Hepatocyte (in vitro differentiated cells): Measurements from ENCODE around the gene GLIPR1. TPM values are rescaled to one million over a fixed set of nuclear protein-coding genes. Genes with fewer than 3 reads are reported as not detected.
"Not testable (repeated sequence)": the region's sequence is repeated elsewhere in the genome, so short reads cannot be mapped to it uniquely, and the experiment has no call there.

ENCODE experiments used
- DNase-seq: peaks from one replicate; pipeline ENCODE4 v3.0.0-alpha.2; 2016; ENCODE audit warnings: low spot score
- H2AFZ ChIP-seq: fragments of 200-600 bp; sonication (generic); 2 replicates; pipeline ENCODE4 v1.6.0; 2016; ENCODE audit warnings: antibody characterized with exemption, mild to moderate bottlenecking
- H3K27ac ChIP-seq: fragments of 200-600 bp; sonication (generic); 2 replicates; pipeline ENCODE4 v1.5.1; 2016; ENCODE audit warnings: mild to moderate bottlenecking
- H3K27me3 ChIP-seq: fragments of 200-600 bp; sonication (generic); 2 replicates; pipeline ENCODE4 v1.6.1; 2016
- H3K36me3 ChIP-seq: fragments of 200-600 bp; sonication (generic); replicated peaks from 2 replicates; pipeline ENCODE4 v1.5.1; 2016; ENCODE audit warnings: low read depth; ENCODE audit not compliant: insufficient read depth
- H3K4me1 ChIP-seq: fragments of 200-600 bp; sonication (generic); 2 replicates; pipeline ENCODE4 v1.5.1; 2016; ENCODE audit warnings: mild to moderate bottlenecking, moderate library complexity; ENCODE audit not compliant: insufficient read depth
- H3K4me2 ChIP-seq: fragments of 200-600 bp; sonication (generic); 2 replicates; pipeline ENCODE4 v1.6.0; 2016
- H3K4me3 ChIP-seq: fragments of 200-600 bp; sonication (generic); 2 replicates; pipeline ENCODE4 v1.5.1; 2016; ENCODE audit warnings: mild to moderate bottlenecking
- H3K79me2 ChIP-seq: fragments of 200-600 bp; sonication (generic); 2 replicates; pipeline ENCODE4 v1.6.0; 2017; ENCODE audit warnings: mild to moderate bottlenecking
- H3K9me2 ChIP-seq: fragments of 200-600 bp; sonication (generic); replicated peaks from 2 replicates; pipeline ENCODE4 v1.6.0; 2017; ENCODE audit warnings: mild to moderate bottlenecking; ENCODE audit not compliant: insufficient read depth
- H3K9me3 ChIP-seq: fragments of 200-600 bp; sonication (generic); 2 replicates; pipeline ENCODE4 v1.5.1; 2016; ENCODE audit warnings: low read depth, mild to moderate bottlenecking
- H4K20me1 ChIP-seq: fragments of 200-600 bp; sonication (generic); 2 replicates; pipeline ENCODE4 v1.6.0; 2016; ENCODE audit warnings: mild to moderate bottlenecking; ENCODE audit not compliant: insufficient read depth, poor library complexity, severe bottlenecking
- EZH2 ChIP-seq: fragments of 200-600 bp; sonication (generic); IDR thresholded peaks from 2 replicates; pipeline ENCODE4 v1.6.1; 2016; ENCODE audit warnings: antibody characterized with exemption, mild to moderate bottlenecking, borderline replicate concordance
- EZH2phosphoT487 ChIP-seq: fragments of 200-600 bp; sonication (generic); IDR thresholded peaks from one replicate; pipeline ENCODE4 v1.6.1; 2018; ENCODE audit warnings: antibody characterized with exemption, mild to moderate bottlenecking, low read depth, moderate library complexity; ENCODE audit not compliant: unreplicated experiment, severe bottlenecking
- WGBS: methylation state at CpG from one replicate; pipeline ENCODE4 v1.1.6; 2016; ENCODE audit warnings: low lambda C conversion rate; ENCODE audit errors: missing lambda C conversion rate; 5-methylcytosine and 5-hydroxymethylcytosine counted together
- polyA plus RNA-seq: library from polyadenylated mRNA; unstranded; fragments of >200 nt; fragmentation: Nextera tagmentation; extraction: Ambion mirVana; gene quantifications from 2 replicates; pipeline ENCODE4 v1.2.1, GENCODE V29; 2016
- total RNA-seq: library from RNA; depleted of rRNA; stranded (reverse); fragments of >200 nt; gene quantifications from 2 replicates; pipeline ENCODE4 v1.2.3, GENCODE V29; 2014
- TF ChIP-seq, protein P1 (sequence below): fragments of 200-600 bp; sonication (generic); IDR thresholded peaks from 2 replicates; pipeline ENCODE4 v1.5.1; 2016; ENCODE audit warnings: antibody characterized with exemption, mild to moderate bottlenecking; ENCODE audit not compliant: poor library complexity

The GLIPR1 gene
- total and polyA plus RNA-seq, 2 experiments from 2014 or later: 6.9 to 24.5 TPM

DNA sequence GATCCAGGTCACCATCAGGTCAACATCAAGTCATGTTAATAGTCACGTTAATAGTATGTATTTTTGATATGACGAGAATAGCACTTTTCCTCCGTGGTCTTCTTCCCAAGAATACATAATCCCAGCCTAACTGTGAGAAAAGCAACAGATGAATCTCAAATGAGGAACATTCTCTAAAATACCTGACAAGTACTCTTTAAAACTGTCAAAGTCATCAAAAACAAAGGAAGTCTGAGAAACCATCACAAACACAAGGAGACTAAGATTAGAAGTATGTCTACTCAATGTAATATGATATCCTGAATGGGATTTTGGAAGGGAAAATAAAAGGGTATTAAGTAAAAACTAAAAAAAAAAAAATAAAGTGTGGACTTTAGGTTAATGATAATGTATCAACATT is 36.8 kb upstream of the GLIPR1 start:
- no peaks in the 10 kb centered on the region for H3K9me3 ChIP-seq
- no peak for TF ChIP-seq EZH2phosphoT487
- TF ChIP-seq EZH2: no peak
- TF ChIP-seq, protein P1, sequence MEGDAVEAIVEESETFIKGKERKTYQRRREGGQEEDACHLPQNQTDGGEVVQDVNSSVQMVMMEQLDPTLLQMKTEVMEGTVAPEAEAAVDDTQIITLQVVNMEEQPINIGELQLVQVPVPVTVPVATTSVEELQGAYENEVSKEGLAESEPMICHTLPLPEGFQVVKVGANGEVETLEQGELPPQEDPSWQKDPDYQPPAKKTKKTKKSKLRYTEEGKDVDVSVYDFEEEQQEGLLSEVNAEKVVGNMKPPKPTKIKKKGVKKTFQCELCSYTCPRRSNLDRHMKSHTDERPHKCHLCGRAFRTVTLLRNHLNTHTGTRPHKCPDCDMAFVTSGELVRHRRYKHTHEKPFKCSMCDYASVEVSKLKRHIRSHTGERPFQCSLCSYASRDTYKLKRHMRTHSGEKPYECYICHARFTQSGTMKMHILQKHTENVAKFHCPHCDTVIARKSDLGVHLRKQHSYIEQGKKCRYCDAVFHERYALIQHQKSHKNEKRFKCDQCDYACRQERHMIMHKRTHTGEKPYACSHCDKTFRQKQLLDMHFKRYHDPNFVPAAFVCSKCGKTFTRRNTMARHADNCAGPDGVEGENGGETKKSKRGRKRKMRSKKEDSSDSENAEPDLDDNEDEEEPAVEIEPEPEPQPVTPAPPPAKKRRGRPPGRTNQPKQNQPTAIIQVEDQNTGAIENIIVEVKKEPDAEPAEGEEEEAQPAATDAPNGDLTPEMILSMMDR: no peak
- H3K4me1 ChIP-seq: peaks cover 2% of the 10 kb centered on the region
- no peaks in the 10 kb centered on the region for H3K9me2 ChIP-seq
- no peak overlapping the region for H3K4me2 ChIP-seq
- DNase-seq: no peak
- no peaks in the 10 kb centered on the region for H3K79me2 ChIP-seq
- no peak overlapping the region for H3K27ac ChIP-seq
- WGBS: 50% methylated on average over 3 of the region's 3 CpGs
- no peak overlapping the region for H3K4me3 ChIP-seq
- no peaks in the 10 kb centered on the region for H4K20me1 ChIP-seq
- H3K27me3 ChIP-seq: no peaks in the 10 kb centered on the region
- no peaks in the 10 kb centered on the region for H3K36me3 ChIP-seq
- no peak overlapping the region for H2AFZ ChIP-seq

GRCh38 chr12:75444429-75445136 is 36.0 kb upstream of the GLIPR1 start:
- Histone ChIP-seq H2AFZ (no peak overlapping the region), H3K9me2 (no peaks in the 10 kb centered on the region), H3K4me2 (no peak overlapping the region), H3K27ac (peak overlapping the region; percentile 40), H3K9me3 (no peaks in the 10 kb centered on the region), H3K36me3 (no peaks in the 10 kb centered on the region), H3K4me1 (peaks cover 2% of the 10 kb centered on the region), H3K4me3 (no peak overlapping the region), H4K20me1 (no peaks in the 10 kb centered on the region), H3K27me3 (no peaks in the 10 kb centered on the region), H3K79me2 (no peaks in the 10 kb centered on the region)
- TF ChIP-seq EZH2 (no peak), EZH2phosphoT487 (no peak)
- TF ChIP-seq, protein P1: no peak
- WGBS: 71% methylated on average over 6 of the region's 6 CpGs
- no peak for DNase-seq

- not testable (repeated sequence) for H4K20me1 ChIP-seq, H3K27me3 ChIP-seq, H3K36me3 ChIP-seq, H3K79me2 ChIP-seq, H3K4me1 ChIP-seq, H3K9me3 ChIP-seq, H2AFZ ChIP-seq, DNase-seq, H3K4me2 ChIP-seq, H3K4me3 ChIP-seq, H3K9me2 ChIP-seq
- 82% methylated on average over 7 of the region's 7 CpGs for WGBS
- H3K27ac ChIP-seq: peak overlapping the region; percentile 40
These were observed 35.4 kb upstream of the GLIPR1 start for GRCh38 chr12:75445137-75445507.

DNA sequence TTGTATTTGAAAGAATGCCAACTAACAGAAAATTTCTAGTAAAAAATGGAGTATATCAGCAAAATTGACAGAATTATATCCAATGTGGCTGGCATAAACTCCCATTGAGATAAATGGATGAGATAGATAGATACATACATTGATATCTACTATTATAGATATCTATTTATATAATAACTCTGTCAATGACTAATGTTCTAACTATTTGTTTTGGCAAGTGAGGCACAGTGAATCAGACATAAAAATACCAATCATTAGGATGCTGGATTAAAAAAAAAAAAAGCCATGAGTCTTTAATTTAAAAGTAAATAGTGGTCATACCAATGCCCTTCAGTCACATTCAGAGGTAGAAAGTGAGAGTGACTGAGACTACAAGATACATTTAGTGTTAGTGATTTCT is 33.7 kb upstream of the GLIPR1 start:
- TF ChIP-seq EZH2phosphoT487: no peak
- TF ChIP-seq EZH2: no peak
- Histone ChIP-seq H3K9me2 (no peaks in the 10 kb centered on the region), H4K20me1 (no peaks in the 10 kb centered on the region), H3K27ac (no peak overlapping the region), H3K4me3 (no peak overlapping the region), H3K27me3 (no peaks in the 10 kb centered on the region), H3K79me2 (no peaks in the 10 kb centered on the region), H3K9me3 (no peaks in the 10 kb centered on the region), H3K4me1 (peaks cover 2% of the 10 kb centered on the region), H3K36me3 (no peaks in the 10 kb centered on the region), H3K4me2 (no peak overlapping the region), H2AFZ (no peak overlapping the region)
- DNase-seq: no peak
